ENCODE measurements around the gene PRR3.

The PRR3 gene

DNA sequence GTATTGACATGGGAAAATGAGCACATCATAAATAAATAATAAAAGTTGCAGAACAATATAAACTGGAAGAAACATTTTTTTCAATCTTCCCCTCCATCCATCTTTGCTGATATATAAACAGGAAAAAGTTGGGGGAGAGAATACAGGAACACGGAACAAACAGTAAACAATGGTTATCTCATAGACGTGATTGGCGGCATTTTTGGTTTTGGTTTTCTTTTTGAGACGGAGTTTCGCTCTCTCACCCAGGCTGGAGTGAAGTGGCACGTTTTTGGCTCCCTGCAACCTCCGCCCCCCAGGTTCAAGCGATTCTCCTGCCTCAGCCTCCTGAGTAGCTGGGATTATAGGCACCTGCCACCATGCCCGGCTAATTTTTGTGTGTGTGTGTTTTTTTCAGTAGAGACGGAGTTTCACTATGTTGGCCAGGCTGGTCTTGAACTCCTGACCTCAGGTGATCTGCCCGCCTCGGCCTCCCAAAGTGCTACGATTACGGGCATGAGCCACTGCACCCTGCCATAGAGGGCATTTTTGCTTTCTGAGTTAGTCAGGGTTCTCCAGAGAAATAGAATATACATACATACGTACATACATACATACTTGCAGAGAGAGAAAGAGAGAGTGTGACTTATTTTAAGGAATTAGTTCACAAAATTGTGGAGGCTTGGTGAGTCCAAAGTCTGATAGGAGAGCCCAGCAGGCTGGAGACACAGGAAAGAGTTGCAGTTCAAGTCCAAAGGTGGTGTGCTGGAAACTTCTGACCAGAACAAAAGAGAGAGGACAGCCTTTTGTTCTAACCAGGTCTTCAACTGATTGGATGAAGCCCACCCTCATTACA is 23.4 kb upstream of the PRR3 start:
- no peak for DNase-seq (ENCODE audit: low read depth, low spot score)

DNA sequence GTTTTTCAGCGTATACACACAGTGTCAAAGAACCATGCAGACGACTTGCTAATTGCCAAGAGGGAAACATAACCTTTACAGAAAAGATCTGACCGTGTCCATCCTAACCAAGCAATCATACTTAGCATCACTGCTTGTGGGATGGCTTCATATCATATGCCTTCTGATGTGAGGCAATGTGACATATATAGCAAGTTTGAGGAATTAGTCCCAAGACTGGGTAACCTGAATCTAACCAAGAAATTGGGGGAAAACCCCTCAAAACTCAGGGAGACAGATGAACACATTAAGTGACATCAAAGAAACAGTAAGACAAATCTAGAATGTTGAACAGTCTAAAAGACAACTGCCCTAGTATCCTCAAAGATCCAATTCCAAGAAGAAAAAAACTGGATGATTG is 19.2 kb upstream of the PRR3 start:
- DNase-seq (ENCODE audit: low read depth, low spot score), result no peak

DNA sequence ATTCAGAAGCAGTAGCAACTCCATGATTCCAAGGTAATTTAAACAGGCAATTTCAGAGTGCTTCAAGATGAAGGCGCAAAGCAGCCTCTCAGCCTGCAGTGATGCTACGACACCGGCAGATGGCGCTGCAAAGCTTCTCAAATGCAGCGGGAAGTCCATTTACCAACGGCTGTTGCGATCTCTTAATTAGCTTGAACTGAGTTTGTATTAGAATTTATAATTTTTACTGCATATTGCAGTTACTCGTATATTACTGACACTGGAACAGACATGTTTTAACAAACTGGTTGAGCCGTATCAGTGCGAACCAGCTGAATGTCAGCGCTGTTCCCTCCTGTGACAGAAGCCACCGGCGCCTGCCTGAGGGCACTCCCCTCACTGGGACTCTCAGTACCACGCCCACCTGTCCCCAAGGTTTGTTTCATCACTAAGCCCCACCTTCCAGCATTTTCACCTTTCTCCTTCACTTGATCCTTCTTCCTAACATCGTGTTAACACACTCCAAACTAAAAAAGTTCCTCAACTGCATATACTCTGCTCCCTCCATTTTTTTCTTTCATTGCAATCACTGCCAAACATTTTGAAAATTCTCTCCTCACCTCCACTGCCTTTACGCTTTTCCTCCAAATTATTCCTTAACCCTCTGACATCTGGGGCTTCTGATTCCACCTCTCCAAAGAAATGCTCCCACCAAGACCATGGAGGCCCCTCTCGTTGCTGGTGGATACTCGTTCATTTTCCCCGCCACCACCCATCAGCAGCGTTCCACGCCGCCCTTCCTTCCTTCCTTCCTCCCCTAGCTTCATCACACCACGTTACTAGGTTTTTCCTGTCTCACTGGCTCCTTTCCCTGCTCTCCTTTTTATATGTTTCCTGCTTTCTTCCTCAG is 15.3 kb upstream of the PRR3 start:
- peak; percentile 94 for DNase-seq (ENCODE audit: low read depth, low spot score)

DNA sequence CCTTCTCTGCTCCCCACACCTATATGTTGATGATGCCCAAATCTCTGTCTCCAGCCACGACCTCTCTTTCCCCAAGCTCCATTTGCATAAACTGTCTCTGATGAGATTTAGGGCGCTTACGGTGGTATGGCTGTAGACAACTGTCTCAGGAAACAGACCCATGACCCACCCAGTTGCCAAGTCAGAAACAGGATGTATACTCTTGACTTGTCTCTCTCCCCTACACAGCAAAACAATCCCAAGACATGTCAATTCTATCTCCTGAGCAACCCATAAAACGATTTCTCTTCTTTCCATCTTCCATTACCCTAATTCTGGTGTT is 14.7 kb upstream of the PRR3 start:
- DNase-seq (ENCODE audit: low read depth, low spot score), result no peak

DNA sequence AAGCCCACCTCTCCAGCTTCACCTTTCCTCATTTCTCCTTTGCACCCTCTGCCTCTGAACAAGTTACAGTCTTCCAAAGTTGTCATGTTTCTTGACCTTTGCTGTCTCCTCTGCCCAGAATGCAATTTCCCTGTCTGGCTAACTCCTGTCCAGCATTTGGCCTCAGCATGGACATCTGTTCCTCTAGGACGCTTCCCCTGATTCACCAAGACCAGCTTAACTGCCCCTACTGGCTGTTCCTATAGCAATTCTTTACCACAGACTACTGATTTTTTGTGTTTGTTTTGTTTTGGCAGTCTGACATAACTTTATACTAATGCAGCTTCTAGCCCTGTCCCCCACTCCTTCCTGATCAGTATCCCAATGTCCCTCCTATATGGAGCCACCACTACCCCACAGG is 14.2 kb upstream of the PRR3 start:
- no peak for DNase-seq (ENCODE audit: low read depth, low spot score)

DNA sequence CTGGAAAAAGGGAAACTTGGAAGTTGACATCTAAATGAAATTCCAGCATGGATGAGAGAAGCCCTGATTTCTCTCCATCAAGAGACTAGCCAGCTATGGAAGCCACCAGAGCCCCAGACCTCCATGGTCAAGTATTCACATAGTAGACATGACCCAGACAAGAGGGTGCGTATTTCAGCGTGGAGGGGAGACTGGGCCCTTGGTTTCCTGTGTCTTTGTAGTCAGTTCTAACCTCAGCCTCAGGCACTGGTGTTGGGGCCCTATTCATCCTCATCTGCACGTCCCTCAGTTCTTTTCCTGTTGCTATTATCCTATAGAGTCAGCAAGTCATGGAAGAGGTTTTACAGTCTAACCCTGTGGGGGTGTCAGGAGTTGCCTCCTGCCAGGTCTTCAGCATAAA is 13.3 kb upstream of the PRR3 start:
- no peak for DNase-seq (ENCODE audit: low read depth, low spot score)

DNA sequence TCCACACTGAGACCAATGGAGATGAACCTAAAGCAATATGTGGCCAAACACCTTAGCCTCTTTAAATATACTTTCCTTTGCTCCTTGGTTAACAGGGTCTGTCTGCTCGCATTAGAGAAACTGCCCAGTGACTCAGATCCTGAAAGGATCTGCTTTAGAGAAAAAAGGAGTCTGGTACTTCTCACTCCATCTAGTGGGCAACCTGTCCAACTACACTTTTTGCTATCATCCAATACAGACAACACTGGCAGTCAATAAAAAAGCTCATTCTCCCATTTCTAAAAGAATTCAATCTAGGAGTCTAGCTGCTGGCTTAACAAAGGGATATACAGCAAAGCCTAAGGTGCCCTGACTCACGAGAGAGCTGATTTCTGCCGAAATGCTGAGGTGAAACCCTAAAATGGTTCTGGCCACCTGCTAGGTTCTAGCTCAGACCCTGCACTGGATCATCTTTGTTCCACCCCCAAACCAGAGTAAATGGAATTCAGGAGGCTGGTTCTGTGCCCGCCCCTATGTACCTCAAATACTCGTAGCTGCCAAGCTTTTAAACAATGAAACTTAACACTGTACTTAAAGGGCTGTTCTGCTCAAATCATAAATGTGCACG is 12.3 kb upstream of the PRR3 start:
- DNase-seq (ENCODE audit: low read depth, low spot score), result peak; percentile 37

DNA sequence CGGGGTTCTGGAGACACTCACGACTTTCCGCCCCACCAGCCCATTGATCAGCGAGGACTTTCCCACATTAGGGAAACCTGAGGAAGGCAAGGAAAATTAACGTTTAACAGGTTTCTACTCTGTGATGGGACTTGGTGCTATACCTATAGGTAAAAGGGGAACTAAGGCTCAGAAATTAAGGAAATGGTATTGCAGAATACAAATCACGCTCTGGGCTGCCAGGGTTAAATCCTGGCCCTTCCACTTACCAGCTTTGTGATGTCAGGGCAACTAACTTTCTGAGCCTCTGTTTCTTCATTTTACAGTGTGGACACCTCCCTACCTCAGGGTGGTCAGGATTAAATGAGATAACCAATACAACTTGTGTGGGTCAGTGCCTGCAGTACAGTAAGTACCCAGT is 9.6 kb upstream of the PRR3 start:
- no peak for DNase-seq (ENCODE audit: low read depth, low spot score)

DNA sequence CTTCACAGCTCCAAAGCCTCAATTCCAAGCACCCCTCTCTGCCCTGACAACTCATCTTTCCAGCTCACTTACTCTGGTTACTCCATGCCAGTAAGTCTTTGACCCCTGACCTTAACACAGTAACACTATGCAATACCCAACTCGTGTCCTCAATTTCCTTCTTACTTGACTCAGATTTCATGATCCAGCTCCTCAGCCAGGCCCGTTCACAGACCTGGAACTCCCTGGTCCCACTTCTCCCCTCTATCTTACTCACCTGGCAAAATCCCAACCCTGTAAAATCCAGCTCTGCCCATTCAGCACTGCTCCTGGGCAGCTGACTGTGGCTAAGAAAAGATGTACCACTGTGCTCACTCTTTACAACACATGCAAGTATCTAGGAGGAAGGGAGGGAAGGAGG is 8.7 kb upstream of the PRR3 start:
- DNase-seq (ENCODE audit: low read depth, low spot score), result no peak

DNA sequence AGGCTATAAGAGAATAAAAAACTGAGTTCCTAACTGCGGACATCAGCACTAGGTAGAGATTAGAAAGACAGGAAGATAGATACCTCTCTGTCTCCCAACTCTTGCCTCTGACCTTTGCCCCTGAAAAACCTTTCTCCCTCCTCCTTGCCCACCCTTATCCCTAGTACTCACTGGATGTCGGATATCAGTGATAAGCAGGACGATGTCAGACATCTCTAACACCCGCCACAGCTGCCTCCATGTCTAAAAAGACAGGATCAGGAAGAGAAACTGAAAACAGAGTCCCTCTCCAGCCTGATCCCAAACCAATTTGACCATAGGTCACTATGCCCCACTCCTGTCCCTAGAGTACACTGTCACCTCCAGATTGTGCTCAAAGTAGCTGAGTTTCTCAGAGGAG is 2.7 kb upstream of the PRR3 start:
- DNase-seq (ENCODE audit: low read depth, low spot score), result no peak

DNA sequence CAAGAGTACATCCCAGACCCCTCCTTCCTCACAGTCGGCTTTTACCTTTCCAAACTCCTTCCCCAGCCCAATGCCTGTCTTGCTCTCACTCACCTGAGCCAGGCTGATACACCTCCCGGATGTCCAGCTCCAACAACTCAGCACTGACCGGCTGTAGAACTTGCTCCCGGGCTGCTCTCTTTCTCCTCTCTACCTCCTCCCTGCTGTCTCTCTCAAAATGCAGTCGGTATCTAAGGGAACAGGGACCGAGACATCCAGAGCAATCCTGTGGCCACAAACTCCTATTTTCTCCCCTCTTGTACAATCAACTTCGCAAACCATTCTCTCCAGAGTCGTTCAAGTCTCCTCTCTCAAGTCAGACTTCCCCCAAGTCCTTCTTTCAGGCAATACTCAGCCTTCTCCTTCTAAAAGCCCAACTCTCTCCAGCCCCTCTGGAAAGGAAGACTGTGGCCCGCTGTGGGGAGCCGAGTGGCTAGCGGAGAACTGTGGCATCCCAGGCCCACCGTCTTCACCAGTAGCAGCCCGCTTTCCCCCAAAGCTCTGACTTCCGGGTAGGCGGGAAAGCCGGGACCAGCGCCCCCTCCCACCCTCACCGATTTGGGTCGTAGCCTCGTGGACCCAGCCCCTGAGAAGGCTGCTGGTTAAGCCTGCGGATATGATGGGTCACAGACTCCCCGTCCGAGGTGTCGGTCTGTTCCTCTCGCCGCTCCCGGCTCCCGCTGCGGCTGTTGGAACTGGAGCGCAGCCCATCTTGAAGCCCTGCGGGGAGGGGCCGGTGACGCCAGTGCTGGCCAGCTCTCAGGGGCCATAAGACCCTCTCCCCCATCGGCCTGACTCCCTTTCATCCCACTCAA is 1.9 kb upstream of the PRR3 start:
- DNase-seq (ENCODE audit: low read depth, low spot score), result peak; percentile 72

DNA sequence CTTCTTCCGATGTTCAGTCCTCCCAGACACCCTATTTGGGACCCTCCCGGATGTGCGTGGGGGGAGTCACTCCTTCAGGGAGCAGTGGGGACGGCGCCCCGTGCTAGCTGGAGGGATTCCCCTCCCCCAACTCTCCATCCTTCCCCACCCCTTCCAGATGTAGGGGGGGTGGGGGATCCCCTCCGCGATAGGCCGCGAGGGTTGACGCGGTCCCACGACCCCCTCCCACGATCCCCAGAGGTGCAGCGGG is 1.4 kb upstream of the PRR3 start:
- DNase-seq (ENCODE audit: low read depth, low spot score), result no peak

DNA sequence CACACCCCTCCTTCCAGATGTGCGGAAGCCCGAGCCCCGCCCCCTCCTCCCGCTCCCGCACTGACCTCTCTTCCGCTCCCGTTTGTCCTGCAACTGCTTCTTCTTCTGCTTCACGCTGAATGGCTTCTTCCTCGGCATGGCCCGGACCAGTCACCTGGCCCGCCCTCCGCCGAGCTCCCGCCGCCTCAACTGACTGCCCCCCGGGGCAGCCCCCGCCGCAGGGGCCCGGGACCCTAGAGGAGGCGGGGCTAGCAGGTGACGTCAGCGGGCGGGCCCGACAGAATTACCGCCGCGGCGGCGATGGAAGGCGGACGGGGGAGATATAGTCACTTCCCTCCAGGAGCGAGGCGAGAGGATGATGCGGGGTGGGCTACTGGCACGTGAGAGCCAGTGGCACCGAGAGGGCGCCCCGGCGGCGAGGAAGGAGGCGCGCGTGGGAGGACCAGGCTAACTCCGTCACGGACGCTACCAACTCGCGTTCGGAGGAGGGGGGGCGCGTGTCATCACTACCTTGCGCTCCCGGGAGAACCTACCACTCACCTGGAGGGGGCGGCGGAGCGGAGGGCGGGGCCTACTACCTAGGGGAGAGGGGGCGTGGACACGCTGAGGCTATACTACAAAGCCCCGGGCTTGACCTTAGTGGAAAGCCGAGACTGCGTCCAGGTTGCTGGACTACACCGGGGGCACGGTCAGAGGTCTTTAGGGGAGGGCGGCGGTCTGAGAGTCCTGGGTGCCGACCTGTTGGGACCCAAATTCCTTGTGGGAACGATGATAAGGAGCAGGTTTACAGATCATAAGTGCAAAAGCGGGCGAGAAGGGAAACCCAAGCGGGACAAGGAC is 809 bp upstream of the PRR3 start, which contains the start of gene GNL1:
Gene GNL1, minus strand, starts transcription at position 424 of the 840 bp plus-strand sequence. Its CDS starts 286 bp downstream, at position 138.
- peak; percentile 96 for DNase-seq (ENCODE audit: low read depth, low spot score)

DNA sequence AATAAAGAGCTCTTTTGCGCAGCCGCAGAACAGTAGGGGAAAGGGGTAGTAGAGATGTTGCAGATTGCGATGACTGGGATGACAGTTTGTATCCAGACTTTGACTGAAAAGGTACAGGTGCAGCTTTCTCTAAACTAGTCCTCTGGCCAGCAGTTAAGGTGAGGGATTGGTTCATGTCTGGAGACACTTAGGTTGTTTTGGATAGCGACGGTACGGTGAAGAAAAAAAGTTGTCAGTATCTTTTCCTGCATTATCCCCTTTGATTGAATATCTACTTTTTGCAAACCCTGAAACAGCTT is 537 bp downstream of the PRR3 start:
- DNase-seq (ENCODE audit: low read depth, low spot score), result no peak

DNA sequence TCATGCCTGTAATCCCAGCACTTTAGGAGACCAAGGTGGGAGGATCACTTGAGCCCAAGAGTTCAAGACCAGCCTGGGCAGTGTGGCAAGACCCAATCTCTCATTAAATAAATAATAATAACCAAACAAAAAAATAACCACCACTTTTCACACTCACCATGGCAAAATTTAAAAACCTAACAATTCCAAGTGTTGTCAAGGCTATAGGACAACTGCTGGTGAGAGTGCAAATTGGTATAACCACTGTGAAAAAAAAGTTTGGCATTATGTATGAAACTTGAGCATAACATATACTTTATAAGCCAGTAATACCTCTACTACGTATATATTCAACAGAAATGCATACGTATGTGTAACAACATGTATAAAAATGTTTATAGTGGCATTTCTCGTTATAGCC is 3.8 kb downstream of the PRR3 start:
- no peak for DNase-seq (ENCODE audit: low read depth, low spot score)

DNA sequence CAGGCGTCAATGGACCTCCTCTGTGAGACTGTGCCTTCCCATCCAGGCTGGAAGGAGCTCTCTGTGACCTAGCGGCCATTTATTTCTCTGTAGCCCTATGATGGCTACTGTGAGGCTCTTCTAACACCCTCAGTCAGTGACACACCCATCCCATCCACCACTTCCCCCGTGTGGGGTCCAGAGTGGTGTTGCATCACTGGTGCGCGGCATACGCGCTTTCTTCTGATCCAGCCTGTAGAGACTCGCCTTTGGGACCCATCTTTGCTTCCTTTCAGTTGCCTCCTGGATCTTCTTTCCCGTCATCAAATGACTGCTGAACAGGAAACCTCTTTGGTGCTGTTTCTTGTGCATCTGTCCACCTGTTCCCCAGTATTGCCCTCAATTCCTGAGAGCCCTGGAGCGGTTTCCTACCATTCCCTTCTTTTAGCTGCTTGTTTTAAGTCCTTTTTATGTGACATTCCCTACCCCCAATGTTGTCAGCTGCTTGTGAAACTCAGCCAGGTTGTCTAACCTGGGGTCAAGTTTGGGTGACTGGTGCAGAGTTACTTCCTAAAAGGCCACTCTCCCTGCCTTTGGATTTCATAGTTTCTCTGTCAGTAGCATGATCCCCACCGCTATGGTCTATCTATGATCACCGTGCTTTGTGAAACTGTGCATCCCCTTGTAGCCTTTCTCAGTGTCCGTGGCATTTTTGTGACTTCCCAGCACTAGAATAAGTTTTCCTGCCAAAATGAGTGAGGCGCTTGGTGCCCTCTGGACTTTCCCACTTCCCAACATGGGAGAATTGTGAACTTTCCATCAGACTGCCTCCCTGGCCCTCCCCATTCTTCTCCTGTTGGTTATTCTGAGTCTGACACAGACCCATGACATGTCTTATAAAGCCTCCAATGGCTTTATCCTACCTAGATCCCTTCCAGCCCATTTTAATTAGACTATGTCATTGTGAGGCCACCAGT is 5.7 kb downstream of the PRR3 start:
- no peak for DNase-seq (ENCODE audit: low read depth, low spot score)

DNA sequence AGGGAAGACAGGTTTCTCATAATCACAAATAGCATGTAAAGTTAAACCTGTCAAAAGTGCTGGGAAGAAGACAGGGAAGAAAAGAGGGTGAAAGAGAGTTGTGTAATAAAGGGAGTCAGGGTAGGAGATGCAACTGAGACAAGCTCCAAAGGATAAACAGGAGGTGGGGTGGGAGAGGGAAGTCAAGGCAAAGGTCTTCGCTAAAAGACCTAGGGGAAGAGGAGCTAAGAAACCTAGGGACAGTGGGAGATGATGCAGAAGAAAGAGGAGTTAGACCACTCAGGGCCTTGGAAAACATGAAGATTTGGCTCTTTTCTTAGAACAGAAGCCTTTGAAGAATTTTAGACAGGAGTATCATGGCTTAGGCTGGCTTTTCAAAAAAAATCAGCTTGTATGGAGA is 7.0 kb downstream of the PRR3 start:
- DNase-seq (ENCODE audit: low read depth, low spot score), result no peak

DNA sequence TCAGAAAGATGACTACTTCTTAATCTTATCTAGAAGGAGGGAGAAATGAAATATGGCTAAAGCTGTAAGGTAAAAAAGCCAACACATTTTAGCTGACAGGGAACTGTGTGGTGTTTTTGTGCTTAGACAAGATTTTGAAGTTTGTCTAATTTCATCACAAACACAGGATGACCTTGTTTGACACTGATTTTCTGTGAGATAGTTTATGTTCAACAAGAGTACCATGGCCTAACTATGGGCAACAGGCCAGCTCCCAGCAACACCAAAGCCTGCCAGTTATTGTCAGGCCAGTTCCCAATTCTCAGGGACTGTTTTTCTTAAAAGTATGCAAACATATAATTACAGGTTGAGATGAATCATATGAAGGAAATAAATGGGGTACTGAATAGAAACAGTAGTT is 8.7 kb downstream of the PRR3 start:
- no peak for DNase-seq (ENCODE audit: low read depth, low spot score)

DNA sequence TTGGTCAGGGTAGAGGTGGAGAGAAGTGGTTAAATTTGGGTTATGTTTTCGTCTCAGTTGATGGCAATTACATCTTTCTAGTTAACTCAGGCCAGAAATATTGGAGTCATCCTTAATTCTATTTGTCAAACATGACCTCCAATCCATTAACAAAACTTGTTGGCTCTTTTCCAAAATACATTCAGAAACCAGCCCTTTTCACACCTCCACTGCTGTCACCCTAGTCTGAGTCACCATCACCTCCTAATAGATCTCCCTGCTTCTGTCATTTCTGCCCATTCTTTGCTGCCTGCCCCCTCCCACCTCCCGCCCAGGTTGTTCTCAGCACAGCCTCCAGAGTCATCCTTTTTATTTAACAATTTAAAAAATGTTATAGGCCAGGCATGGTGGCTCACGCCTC is 11.2 kb downstream of the PRR3 start:
- no peak for DNase-seq (ENCODE audit: low read depth, low spot score)

DNA sequence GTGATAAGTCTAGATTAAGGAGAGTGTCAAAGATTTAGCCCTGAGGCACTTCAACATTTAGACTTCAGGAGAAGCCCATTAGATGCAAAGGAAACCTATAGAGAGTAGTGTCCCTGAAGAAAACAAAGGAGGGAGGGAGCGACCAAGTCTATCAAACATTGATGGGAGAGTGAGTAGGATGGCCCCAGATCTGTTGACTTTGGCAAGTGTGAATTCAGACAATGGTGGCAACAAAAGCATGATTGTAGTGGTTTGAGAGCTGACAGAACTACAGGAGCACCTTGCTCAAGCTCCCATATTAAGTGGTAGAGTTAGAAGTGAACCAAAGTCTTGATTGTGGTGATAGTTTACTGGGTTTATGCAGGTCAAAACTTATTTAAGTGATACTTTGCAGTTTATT is 13.2 kb downstream of the PRR3 start:
- DNase-seq (ENCODE audit: low read depth, low spot score), result no peak

All from ELF-1 (cell line).